ENCODE measurements around the gene RNF121. TPM values are rescaled to one million over a fixed set of nuclear protein-coding genes. Genes with fewer than 3 reads are reported as not detected.
A peak's percentile ranks its signal among the peaks of the same experiment; 100 is the strongest.

RNF121 gene
- total and polyA plus RNA-seq, 4 donors: 10.2 to 31.1 (median 14.2) TPM

GRCh38 chr11:72041364-72042063 is 112.7 kb downstream of the RNF121 start:
- Histone ChIP-seq H3K27ac (ENCODE audit: low read depth in 1 of 2, low read length in 2 of 2) (peak overlapping the region; percentile 90 to 95), H3K4me3 (ENCODE audit: low read depth in 1 of 3, low read length in 3 of 3) (peak overlapping the region; percentile 56 to 87 (median 62)), H3K9ac (ENCODE audit: low read depth in 1 of 2, low read length in 2 of 2) (peak overlapping the region; percentile 53 to 64), H3K36me3 (ENCODE audit: control insufficient read depth in 4 of 4, insufficient read depth in 3 of 4, low read depth in 1 of 4, low read length in 3 of 4) (peaks cover 0 to under 1% (median 0%) of the 10 kb centered on the region in 4 donors), H3K9me3 (ENCODE audit: control insufficient read depth in 4 of 4, low read length in 3 of 4) (no peaks in the 10 kb centered on the region), H3K27me3 (ENCODE audit: control insufficient read depth in 4 of 4, insufficient read depth in 4 of 4, low read length in 3 of 4) (no peaks in the 10 kb centered on the region), H3K4me1 (ENCODE audit: control insufficient read depth in 4 of 4, insufficient read depth in 4 of 4, low read length in 3 of 4) (peaks cover 10 to 34% (median 24%) of the 10 kb centered on the region in 4 donors)
- DNase-seq (ENCODE audit: low spot score): peak; percentile 53
- TF ChIP-seq RAD21 (IDR thresholded peaks at IDR 0.05) (no peak), SP1 (IDR thresholded peaks at IDR 0.05) (peak; percentile 30), YY1 (IDR thresholded peaks at IDR 0.05) (peak; percentile 92), HNF4G (IDR thresholded peaks at IDR 0.05) (no peak), NR2F2 (IDR thresholded peaks at IDR 0.05) (peak; percentile 11)
- WGBS: 2% methylated on average over 23 of the region's 23 CpGs

- peak overlapping the region; percentile 53 to 64 for H3K9ac ChIP-seq (ENCODE audit: low read depth in 1 of 2, low read length in 2 of 2)
- 37% methylated on average over 5 of the region's 5 CpGs for WGBS
- H3K36me3 ChIP-seq (ENCODE audit: control insufficient read depth in 4 of 4, insufficient read depth in 3 of 4, low read depth in 1 of 4, low read length in 3 of 4): peaks cover 0 to 2% (median 0%) of the 10 kb centered on the region in 4 donors
- no peak for TF ChIP-seq FOXA2 (IDR thresholded peaks at IDR 0.05)
- no peak for TF ChIP-seq CTCF (IDR thresholded peaks at IDR 0.05; ENCODE audit: low read depth, low read length, missing input control)
- peak; percentile 41 for TF ChIP-seq YY1 (IDR thresholded peaks at IDR 0.05)
- H3K27me3 ChIP-seq (ENCODE audit: control insufficient read depth in 4 of 4, insufficient read depth in 4 of 4, low read length in 3 of 4): no peaks in the 10 kb centered on the region
- peaks cover 10 to 34% (median 24%) of the 10 kb centered on the region in 4 donors for H3K4me1 ChIP-seq (ENCODE audit: control insufficient read depth in 4 of 4, insufficient read depth in 4 of 4, low read length in 3 of 4)
- peak overlapping the region; percentile 90 to 95 for H3K27ac ChIP-seq (ENCODE audit: low read depth in 1 of 2, low read length in 2 of 2)
- no peaks in the 10 kb centered on the region for H3K9me3 ChIP-seq (ENCODE audit: control insufficient read depth in 4 of 4, low read length in 3 of 4)
- H3K4me3 ChIP-seq (ENCODE audit: low read depth in 1 of 3, low read length in 3 of 3): peak overlapping the region; percentile 51 to 87 (median 56)
- DNase-seq (ENCODE audit: low spot score): no peak
Observed at GRCh38 chr11:72042064-72042745, 113.4 kb downstream of the RNF121 start.

- Histone ChIP-seq H3K9me3 (ENCODE audit: control insufficient read depth in 4 of 4, low read length in 3 of 4) (no peaks in the 10 kb centered on the region), H3K4me1 (ENCODE audit: control insufficient read depth in 4 of 4, insufficient read depth in 4 of 4, low read length in 3 of 4) (peaks cover 0 to 14% (median 7%) of the 10 kb centered on the region in 4 donors), H3K27ac (ENCODE audit: low read depth in 1 of 2, low read length in 2 of 2) (no peak overlapping the region), H3K36me3 (ENCODE audit: control insufficient read depth in 4 of 4, insufficient read depth in 3 of 4, low read depth in 1 of 4, low read length in 3 of 4) (peaks cover 0 to 7% (median 3%) of the 10 kb centered on the region in 4 donors), H3K9ac (ENCODE audit: low read depth in 1 of 2, low read length in 2 of 2) (no peak overlapping the region), H3K27me3 (ENCODE audit: control insufficient read depth in 4 of 4, insufficient read depth in 4 of 4, low read length in 3 of 4) (no peaks in the 10 kb centered on the region), H3K4me3 (ENCODE audit: low read depth in 1 of 3, low read length in 3 of 3) (no peak overlapping the region)
- WGBS: 90% methylated on average over 5 of the region's 5 CpGs
- no peak for DNase-seq (ENCODE audit: low spot score)
- TF ChIP-seq MAX (IDR thresholded peaks at IDR 0.05) (no peak), JUND (IDR thresholded peaks at IDR 0.05) (no peak), TAF1 (conservative IDR thresholded peaks at IDR 0.05) (no peak), REST (IDR thresholded peaks at IDR 0.05) (no peak), RXRA (IDR thresholded peaks at IDR 0.05) (no peak), HNF4A (conservative IDR thresholded peaks at IDR 0.05) (no peak), SP1 (IDR thresholded peaks at IDR 0.05) (no peak), CTCF (IDR thresholded peaks at IDR 0.05; ENCODE audit: low read depth, low read length, missing input control) (no peak), GABPA (IDR thresholded peaks at IDR 0.05 in 1 of 2, conservative IDR thresholded peaks at IDR 0.05 in 1 of 2) (no peak), ZBTB33 (IDR thresholded peaks at IDR 0.05) (no peak), YY1 (IDR thresholded peaks at IDR 0.05) (no peak), RAD21 (IDR thresholded peaks at IDR 0.05) (no peak)
Observed at GRCh38 chr11:72045849-72046248, 117.0 kb downstream of the RNF121 start.
